CD14-positive monocyte (primary cell): Measurements from ENCODE around the gene PSTPIP1. TPM values are rescaled to one million over a fixed set of nuclear protein-coding genes. Genes with fewer than 3 reads are reported as not detected.

Source experiments
- DNase-seq, 3 donors: peaks; one replicate each; pipeline ENCODE4 v3.0.0-alpha.2; 2011 to 2022
- H2AFZ ChIP-seq: 2 replicates; pipeline ENCODE4 v1.6.0; 2012; ENCODE audit warnings: mild to moderate bottlenecking, low read depth, low read length, inconsistent platforms; ENCODE audit not compliant: insufficient read depth, poor library complexity, severe bottlenecking
- H3K27ac ChIP-seq, 2 donors: 1 replicate in 1 of 2; 2 replicates in 1 of 2; pipeline ENCODE4 v1.5.1; 2012 to 2013; ENCODE audit warnings: low read length in 2 of 2, control low read depth in 1 of 2, inconsistent platforms in 1 of 2, low read depth in 1 of 2, mild to moderate bottlenecking in 1 of 2
- H3K27me3 ChIP-seq, 2 donors: one replicate each; pipeline versions ENCODE4 v1.6.0 to v1.6.1; 2011 to 2013; ENCODE audit warnings: low read length in 2 of 2; ENCODE audit not compliant: control insufficient read depth in 2 of 2, insufficient read depth in 2 of 2
- H3K36me3 ChIP-seq, 2 donors: replicated peaks in 1 of 2; 1 replicate in 1 of 2; 2 replicates in 1 of 2; pipeline versions ENCODE4 v1.5.1 to v1.6.1; 2012 to 2013; ENCODE audit warnings: low read length in 2 of 2, control low read depth in 1 of 2, inconsistent platforms in 1 of 2, mild to moderate bottlenecking in 1 of 2; ENCODE audit not compliant: insufficient read depth in 2 of 2, control insufficient read depth in 1 of 2
- H3K4me1 ChIP-seq, 2 donors: 1 replicate in 1 of 2; 2 replicates in 1 of 2; pipeline versions ENCODE4 v1.5.1 to v1.6.1; 2012 to 2013; ENCODE audit warnings: low read length in 2 of 2, control low read depth in 1 of 2, inconsistent platforms in 1 of 2, mild to moderate bottlenecking in 1 of 2, moderate library complexity in 1 of 2; ENCODE audit not compliant: insufficient read depth in 2 of 2, control insufficient read depth in 1 of 2
- H3K4me2 ChIP-seq: replicated peaks from 2 replicates; pipeline ENCODE3; 2012; ENCODE audit warnings: low read length, moderate library complexity, mild to moderate bottlenecking; ENCODE audit not compliant: poor library complexity, severe bottlenecking; ENCODE audit errors: extremely low read depth
- H3K4me3 ChIP-seq, 3 experiments: fragments of 200-600 bp in 1 of 3; sonication (generic) in 1 of 3; replicated peaks in 1 of 3; 1 replicate in 2 of 3; 2 replicates in 1 of 3; pipeline ENCODE4 v1.5.1; 2011 to 2013; ENCODE audit warnings: low read length in 3 of 3, mild to moderate bottlenecking in 3 of 3, control low read depth in 2 of 3, low read depth in 2 of 3, inconsistent platforms in 1 of 3, moderate library complexity in 1 of 3
- H3K79me2 ChIP-seq: 2 replicates; pipeline ENCODE4 v1.6.0; 2012; ENCODE audit warnings: mild to moderate bottlenecking, control low read depth, inconsistent platforms, low read length, moderate library complexity; ENCODE audit not compliant: insufficient read depth
- H3K9ac ChIP-seq: 2 replicates; pipeline ENCODE4 v1.6.0; 2017; ENCODE audit warnings: low read length, mild to moderate bottlenecking; ENCODE audit not compliant: insufficient read depth, poor library complexity, severe bottlenecking
- H3K9me3 ChIP-seq, 2 donors: replicated peaks in 1 of 2; 1 replicate in 1 of 2; 2 replicates in 1 of 2; pipeline versions ENCODE4 v1.5.1 to v1.6.1; 2012 to 2013; ENCODE audit warnings: low read length in 2 of 2, control low read depth in 1 of 2; ENCODE audit not compliant: control insufficient read depth in 1 of 2, insufficient read depth in 1 of 2
- H4K20me1 ChIP-seq: 2 replicates; pipeline ENCODE4 v1.6.0; 2012; ENCODE audit warnings: mild to moderate bottlenecking, low read length, control low read depth, moderate library complexity; ENCODE audit not compliant: insufficient read depth
- H3K27ac Mint-ChIP-seq, 7 donors: one replicate each; pipeline ENCODE4 v1.8.0; 2020; ENCODE audit warnings: mild to moderate bottlenecking in 7 of 7, mixed read lengths in 7 of 7, moderate library complexity in 6 of 7, inconsistent platforms in 2 of 7
- H3K27me3 Mint-ChIP-seq, 3 donors: one replicate each; pipeline ENCODE4 v1.8.0; 2021 to 2022; ENCODE audit warnings: low read depth in 3 of 3, mild to moderate bottlenecking in 3 of 3, mixed read lengths in 3 of 3, moderate library complexity in 3 of 3, inconsistent platforms in 1 of 3
- H3K36me3 Mint-ChIP-seq, 2 donors: one replicate each; pipeline ENCODE4 v1.8.0; 2020; ENCODE audit warnings: mixed read lengths in 2 of 2, inconsistent platforms in 1 of 2, mild to moderate bottlenecking in 1 of 2
- H3K4me1 Mint-ChIP-seq: one replicate; pipeline ENCODE4 v1.8.0; 2020; ENCODE audit warnings: mild to moderate bottlenecking, mixed read lengths
- H3K4me3 Mint-ChIP-seq, 2 donors: one replicate each; pipeline ENCODE4 v1.8.0; 2020; ENCODE audit warnings: mild to moderate bottlenecking in 2 of 2, mixed read lengths in 2 of 2, moderate library complexity in 1 of 2
- H3K9me3 Mint-ChIP-seq, 7 donors: one replicate each; pipeline ENCODE4 v1.8.0; 2020 to 2022; ENCODE audit warnings: mixed read lengths in 7 of 7, mild to moderate bottlenecking in 6 of 7, moderate library complexity in 6 of 7, inconsistent platforms in 2 of 7
- WGBS: methylation state at CpG from one replicate; pipeline ENCODE4 v1.1.5; 2013; ENCODE audit warnings: missing lambda C conversion rate; ENCODE audit not compliant: insufficient coverage; 5-methylcytosine and 5-hydroxymethylcytosine counted together
- intact Hi-C, 2 donors: fragments of 100-400 bp; cut with micrococcal nuclease; formaldehyde crosslinking; loops; one replicate each; pipeline versions ENCODE4 v1.15.0 to v1.15.1; 2023
- polyA plus RNA-seq, 3 donors: library from polyadenylated mRNA; depleted of rRNA in 1 of 3; unstranded in 2 of 3; stranded (reverse) in 1 of 3; fragments of 300-500 nt in 2 of 3; fragments of >200 nt in 1 of 3; fragmentation: Illumina TruSeq in 2 of 3; gene quantifications; 1 replicate in 2 of 3; 2 replicates in 1 of 3; pipeline ENCODE4 v1.2.3, GENCODE V29; 2012 to 2021
- TF ChIP-seq, protein P1 (sequence below): fragments of 200-600 bp; IDR thresholded peaks from one replicate; pipeline ENCODE4 v1.8.0; 2022; ENCODE audit warnings: antibody characterized with exemption, mild to moderate bottlenecking

The PSTPIP1 gene
- polyA plus RNA-seq, 3 donors: 85.9 to 183 (median 86.8) TPM

DNA sequence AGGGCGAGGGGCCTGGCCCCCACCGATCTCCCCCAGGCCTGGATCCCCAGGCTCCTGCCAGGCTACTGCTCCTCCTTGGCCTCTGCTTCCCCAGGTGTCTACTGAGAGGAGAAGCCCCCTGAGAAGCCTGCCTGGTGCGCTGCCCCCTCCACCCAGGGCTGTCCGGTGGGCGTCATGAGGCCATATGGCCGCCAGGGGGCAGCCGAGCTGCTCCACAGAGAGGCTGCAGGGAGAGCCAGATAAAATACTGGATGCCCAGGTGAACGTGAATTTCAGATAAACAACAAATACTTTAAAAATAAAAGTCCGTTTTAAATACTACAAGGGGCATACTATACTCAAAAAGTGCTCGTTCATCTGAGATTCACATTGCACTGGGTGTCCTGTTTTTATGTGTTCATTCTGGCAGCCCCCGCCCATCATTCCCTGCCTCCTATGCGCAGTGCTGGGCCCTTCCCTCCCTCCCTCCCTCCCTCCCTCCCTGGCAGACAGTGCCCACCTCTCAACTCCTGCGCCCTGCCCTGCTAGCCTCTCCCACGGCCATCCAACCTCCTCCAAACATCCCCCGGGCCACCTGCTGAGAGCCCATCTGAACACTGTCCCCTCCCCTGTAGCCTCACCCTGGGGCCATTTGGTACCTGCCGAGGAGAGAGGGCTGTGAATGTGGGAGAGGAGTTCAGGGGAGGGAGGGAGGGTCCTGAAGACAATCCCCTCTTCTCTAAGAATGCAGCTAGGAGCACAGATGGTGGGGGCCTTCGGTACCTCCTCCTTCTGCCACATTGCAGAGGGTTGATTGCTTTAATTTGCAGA, 29.6 kb downstream of the PSTPIP1 start:
- Mint-ChIP-seq H3K4me3 (no peak overlapping the region), H3K36me3 (peaks cover 66 to 98% of the 10 kb centered on the region in 2 donors), H3K9me3 (peaks cover 0 to 2% (median 0%) of the 10 kb centered on the region in 7 donors), H3K4me1 (peaks cover 33% of the 10 kb centered on the region), H3K27ac (peak overlapping the region in 2 of 7 donors; percentile 72 to 73), H3K27me3 (no peaks in the 10 kb centered on the region)
- Histone ChIP-seq H3K36me3 (peaks cover 94 to 99% of the 10 kb centered on the region in 2 donors), H2AFZ (no peak overlapping the region), H3K9me3 (no peaks in the 10 kb centered on the region), H4K20me1 (peaks cover 100% of the 10 kb centered on the region), H3K4me3 (no peak overlapping the region), H3K79me2 (peaks cover 92% of the 10 kb centered on the region), H3K9ac (no peak overlapping the region), H3K4me1 (peaks cover 8 to 17% of the 10 kb centered on the region in 2 donors), H3K27ac (peak overlapping the region in 1 of 2 donors; percentile 68), H3K27me3 (no peaks in the 10 kb centered on the region), H3K4me2 (no peak overlapping the region)
- intact Hi-C loops: loop anchor here (5.0 to 10.0 kb wide), 2 partner anchors 52 to 470 kb away; no protein-coding TSS in a partner anchor
- peak in 2 of 3 donors; percentile 35 to 36 for DNase-seq
- TF ChIP-seq, protein P1, sequence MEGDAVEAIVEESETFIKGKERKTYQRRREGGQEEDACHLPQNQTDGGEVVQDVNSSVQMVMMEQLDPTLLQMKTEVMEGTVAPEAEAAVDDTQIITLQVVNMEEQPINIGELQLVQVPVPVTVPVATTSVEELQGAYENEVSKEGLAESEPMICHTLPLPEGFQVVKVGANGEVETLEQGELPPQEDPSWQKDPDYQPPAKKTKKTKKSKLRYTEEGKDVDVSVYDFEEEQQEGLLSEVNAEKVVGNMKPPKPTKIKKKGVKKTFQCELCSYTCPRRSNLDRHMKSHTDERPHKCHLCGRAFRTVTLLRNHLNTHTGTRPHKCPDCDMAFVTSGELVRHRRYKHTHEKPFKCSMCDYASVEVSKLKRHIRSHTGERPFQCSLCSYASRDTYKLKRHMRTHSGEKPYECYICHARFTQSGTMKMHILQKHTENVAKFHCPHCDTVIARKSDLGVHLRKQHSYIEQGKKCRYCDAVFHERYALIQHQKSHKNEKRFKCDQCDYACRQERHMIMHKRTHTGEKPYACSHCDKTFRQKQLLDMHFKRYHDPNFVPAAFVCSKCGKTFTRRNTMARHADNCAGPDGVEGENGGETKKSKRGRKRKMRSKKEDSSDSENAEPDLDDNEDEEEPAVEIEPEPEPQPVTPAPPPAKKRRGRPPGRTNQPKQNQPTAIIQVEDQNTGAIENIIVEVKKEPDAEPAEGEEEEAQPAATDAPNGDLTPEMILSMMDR: peak; percentile 98
- 78% methylated on average over 4 of the region's 17 CpGs for WGBS

DNA sequence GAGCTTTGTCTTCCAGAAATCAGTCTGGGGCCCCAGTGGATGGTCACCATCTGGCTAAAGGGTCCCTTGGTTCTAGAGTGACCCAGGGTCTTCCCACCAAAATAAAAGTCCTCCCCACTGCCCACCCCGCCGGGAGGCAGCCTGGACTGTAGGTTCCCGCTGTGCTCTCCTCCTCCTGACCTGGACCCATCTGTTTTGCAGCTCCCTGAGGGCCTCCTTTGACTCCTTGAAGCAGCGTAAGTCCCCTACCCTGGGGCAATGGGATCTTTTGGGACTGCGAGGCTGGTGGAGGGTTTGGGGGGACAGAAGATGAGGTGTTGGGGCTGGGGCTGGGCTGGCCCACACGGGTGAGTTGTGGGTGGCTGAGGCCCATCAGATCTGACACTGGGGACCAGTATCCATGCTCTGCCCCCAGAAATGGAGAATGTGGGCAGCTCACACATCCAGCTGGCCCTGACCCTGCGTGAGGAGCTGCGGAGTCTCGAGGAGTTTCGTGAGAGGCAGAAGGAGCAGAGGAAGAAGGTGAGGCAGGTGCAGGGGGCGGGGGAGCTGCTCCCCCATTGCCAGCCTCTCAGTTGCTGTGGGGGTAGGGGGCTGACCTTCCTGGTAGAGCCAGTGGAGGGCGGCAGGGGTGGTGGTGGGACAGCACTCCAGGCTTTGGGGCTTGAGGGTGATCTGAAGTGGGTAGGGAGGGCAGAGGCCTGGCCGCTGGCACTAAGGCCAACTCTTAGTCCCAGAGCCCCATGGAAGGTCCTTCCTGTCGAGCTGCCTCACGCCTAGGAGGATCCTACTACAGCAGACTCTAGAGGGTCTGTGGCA, 30.4 kb downstream of the PSTPIP1 start:
- Histone ChIP-seq H3K79me2 (peaks cover 88% of the 10 kb centered on the region), H3K4me1 (peaks cover 4 to 13% of the 10 kb centered on the region in 2 donors), H4K20me1 (peaks cover 100% of the 10 kb centered on the region), H3K4me3 (no peak overlapping the region), H3K9me3 (no peaks in the 10 kb centered on the region), H2AFZ (no peak overlapping the region), H3K36me3 (peaks cover 94 to 99% of the 10 kb centered on the region in 2 donors), H3K4me2 (no peak overlapping the region), H3K9ac (no peak overlapping the region), H3K27ac (peak overlapping the region in 1 of 2 donors; percentile 66), H3K27me3 (no peaks in the 10 kb centered on the region)
- no peak for DNase-seq
- Mint-ChIP-seq H3K4me1 (peaks cover 24% of the 10 kb centered on the region), H3K27ac (peak overlapping the region in 6 of 7 donors; percentile 36 to 86 (median 52)), H3K27me3 (no peaks in the 10 kb centered on the region), H3K4me3 (no peak overlapping the region), H3K36me3 (peaks cover 69 to 98% of the 10 kb centered on the region in 2 donors), H3K9me3 (peaks cover 0 to 2% (median 0%) of the 10 kb centered on the region in 7 donors)
- intact Hi-C loops: loop anchor here (10.0 kb wide), 1 partner anchor 470 kb away; no protein-coding TSS in a partner anchor
- TF ChIP-seq, protein P1: no peak
- WGBS: 96% methylated on average over 9 of the region's 15 CpGs
